HT-29 (cell line): ENCODE measurements around the gene DHX9. TPM values are rescaled to one million over a fixed set of nuclear protein-coding genes. Genes with fewer than 3 reads are reported as not detected.

Source experiments
- DNase-seq: peaks from one replicate; pipeline ENCODE4 v3.0.0-alpha.2; 2015; ENCODE audit warnings: low spot score
- total RNA-seq: library from RNA; depleted of rRNA; stranded (reverse); fragments of >200 nt; shearing (Covaris generic); gene quantifications from 2 replicates; pipeline ENCODE4 v1.2.3, GENCODE V29; 2014; rRNA removed

The DHX9 gene
- total RNA-seq: 115 and 131 TPM in 2 replicates

DNA sequence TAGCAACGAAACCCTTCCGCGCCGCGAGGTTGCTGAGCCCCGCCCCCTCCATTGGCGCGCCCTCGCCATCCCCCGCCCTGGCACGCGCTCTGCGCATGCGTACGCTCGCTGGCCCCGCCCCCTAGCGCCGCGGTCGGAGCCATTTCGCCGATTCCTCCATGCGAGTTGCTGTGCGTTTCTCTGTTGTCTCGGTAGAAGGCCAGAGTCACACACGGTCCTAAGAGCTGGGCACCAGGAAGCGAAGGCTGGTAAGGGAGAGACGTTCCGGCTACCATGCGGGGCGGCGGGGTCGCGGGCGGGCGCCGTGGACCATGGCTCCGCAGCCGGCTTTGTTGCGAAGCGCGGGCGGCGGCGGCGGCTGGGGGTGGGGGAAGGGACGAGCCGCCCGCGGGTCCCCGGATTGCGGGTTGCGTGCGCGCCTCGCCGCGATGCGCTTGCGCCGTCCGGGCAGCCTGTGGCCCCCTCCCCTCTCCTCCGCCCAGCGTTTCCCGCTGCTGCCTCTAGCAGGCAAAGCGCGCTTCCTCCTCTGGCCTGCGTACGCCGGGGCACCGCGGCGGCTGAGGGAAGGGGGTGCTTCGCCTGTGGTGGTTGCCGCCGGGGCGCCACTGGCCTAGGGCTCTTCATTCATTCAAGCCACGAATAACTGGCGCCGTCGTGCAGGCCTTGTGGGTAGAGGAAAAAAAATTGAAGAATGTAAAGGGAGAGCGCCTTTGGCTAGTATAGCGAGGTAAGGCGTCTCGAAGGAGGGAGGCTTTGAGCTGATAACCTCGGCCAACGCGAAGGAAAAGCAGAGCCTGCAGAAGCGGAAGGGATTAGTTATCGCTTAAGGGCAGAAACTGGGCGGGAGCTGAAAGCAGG, at the start of gene DHX9:
Gene DHX9 (plus strand): TSS at position 139 of the 858 bp plus-strand sequence. CDS start 3,220 bp downstream, outside the sequence.
- peak; percentile 93 for DNase-seq

DNA sequence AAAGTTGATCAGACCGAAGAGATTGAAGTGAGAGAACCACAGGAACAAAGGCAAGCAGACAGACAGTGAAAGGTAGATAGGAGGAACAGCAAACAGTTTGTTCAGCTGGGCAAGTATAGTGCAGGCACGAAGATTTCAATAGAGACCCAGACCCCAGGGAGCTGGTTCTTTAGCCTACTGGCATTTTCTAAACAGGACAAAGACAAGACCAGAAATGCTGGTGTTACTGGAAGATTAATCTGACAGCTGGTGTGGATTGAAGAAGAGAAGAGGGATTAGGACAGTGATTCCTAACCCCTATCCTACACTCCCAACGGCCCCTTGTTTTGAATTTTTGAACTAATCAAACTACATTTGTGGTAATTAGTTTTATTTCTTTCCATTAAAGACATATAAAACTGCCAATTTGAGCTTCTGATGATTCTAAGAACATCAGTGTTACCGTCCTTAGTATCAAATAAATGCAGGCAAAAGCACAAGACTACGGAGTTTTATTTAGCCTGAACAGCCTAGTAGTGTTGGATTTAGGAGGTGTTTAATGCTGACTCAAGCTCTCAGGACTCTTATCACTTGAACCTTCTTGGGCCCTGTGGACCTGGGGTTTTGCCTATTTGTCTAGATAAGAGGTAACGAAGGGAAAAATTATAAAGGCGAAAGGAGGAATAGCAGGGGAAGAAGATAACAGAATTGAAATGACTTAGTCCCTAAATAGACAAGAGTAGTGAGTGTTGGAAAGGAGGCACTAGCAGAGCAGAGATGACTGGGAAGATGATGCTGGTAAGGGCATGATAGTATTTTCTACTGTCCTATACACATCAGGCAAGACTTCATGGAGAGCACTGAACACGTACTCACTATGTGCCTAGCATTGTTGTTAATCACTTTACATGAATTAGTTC, 47.6 kb upstream of the DHX9 start:
- DNase-seq: no peak

DNA sequence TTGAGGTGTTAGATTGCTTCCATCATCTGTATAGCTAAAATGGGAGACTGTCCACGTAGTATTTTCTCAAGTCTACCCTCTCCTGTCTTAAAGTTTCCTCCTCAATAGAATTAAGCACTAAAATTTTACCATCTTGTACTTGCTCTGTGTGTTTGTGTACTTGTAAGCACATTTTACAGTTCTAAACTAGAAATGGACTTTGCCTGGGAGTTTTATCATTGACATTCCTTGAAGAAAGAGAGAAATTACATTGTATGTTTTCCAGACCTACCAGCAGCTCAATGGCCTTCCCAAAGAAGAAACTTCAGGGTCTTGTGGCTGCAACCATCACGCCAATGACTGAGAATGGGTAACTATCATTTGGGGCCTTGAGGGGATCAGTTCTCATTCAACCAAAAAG, 45.1 kb upstream of the DHX9 start:
- no peak for DNase-seq

DNA sequence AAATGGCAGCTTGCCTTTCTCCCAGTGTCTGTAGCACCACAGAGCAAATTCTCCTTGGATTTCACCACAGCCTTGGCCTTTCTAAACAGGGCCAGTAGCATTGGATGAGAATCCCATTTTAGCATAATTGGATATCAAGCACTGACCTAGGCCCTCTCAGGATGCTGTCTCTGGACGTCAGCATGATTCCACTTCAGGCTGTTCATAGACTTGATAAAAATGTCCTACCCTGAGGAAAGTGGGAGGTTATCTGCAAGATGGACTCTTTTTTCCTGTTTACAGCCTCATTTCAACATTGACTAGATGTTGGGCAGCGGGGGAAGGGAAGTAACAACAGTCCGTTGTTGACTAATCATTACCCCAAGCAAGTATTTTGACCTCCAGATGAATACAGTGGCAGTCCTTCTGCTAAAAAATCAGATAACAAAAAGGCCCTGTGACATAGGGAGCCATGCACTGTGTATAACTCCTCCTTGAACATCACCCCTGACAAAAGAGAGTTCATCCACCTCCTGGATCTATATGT, 44.4 kb upstream of the DHX9 start:
- DNase-seq: no peak

DNA sequence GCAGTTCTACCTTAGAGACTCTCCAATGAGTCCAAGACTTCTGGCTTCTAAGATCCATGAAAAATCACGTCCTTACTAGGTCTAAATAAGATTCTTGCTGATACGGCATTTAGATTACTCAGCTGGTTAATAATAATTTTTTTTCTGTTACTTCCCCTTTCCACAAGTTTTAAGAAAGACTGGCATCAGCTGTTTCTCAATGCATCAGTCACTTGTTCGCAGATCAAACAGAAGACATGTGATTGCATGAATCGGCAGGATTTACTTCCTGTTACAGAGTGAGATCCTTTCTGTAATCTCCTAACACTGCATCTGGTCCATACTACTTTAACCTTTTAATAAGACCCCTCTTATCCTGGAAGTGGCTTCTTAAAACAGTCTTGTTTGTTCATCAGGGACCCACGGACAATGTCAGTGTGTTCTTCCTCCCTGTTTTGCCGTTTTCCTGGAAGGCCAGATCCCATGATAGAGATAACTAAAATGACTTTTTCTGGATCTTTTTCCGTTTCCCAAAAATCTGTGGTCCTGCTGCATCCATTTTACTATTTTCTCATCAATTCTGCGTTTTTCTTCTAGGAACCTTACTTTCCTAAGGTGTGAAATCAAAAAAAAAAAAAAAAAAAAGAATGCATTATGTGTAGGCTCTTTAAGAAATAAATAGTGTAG, 43.5 kb upstream of the DHX9 start:
- DNase-seq: peak; percentile 28

DNA sequence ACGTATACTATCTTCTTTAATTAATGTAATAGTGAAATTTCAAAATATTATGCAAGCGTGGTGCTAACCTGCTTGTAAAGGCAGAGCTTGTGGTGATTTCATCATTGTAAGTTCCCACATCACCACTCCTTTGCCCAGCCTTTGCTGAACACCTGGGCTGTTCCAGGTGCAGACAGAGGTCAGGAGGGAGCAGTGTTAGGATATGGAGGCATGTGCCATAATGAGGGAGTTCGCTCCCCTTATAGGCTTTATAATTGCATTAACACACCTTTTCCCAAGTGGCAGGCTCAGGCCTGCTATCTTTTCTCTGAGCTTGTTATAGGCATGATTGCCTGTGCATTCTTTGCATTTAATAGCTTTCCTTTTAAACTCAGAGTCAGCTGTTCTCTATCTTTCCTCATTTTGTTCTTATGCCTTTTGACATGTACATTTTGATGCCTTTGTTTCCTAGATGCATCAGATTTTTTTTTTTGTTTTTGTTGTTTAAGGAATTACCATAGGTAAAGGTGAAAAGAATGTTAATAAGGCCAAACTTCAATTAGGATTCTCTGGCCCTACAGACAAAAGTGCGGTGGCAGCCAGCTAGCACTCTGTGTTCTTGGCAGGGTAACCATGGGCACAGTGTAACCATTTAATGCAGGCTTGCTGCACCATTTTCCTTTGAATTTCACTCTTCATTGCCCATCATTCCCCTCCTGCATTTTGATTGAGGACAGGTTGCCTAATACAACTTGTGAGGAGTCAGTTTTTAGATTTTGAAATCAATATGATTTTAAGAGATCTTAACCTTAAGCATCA, 36.9 kb upstream of the DHX9 start:
- no peak for DNase-seq

DNA sequence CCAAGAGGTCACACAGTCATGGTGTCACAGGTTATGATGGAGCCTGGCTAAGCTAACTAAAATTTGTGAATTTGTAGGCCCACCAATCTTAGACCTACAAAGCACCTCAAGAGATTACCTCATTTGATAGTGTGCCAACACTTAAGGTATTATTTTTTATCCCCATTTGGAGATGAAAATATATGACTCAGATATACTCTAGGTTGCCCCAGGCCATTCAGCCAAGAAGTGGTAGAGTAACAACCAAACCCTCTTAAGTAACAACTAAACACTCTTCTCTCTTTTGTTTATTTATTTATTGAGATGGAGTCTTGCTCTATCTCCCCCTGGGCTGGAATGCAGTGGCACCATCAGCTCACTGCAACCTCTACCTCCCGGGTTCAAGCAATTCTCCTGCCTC, 35.3 kb upstream of the DHX9 start:
- DNase-seq: no peak

DNA sequence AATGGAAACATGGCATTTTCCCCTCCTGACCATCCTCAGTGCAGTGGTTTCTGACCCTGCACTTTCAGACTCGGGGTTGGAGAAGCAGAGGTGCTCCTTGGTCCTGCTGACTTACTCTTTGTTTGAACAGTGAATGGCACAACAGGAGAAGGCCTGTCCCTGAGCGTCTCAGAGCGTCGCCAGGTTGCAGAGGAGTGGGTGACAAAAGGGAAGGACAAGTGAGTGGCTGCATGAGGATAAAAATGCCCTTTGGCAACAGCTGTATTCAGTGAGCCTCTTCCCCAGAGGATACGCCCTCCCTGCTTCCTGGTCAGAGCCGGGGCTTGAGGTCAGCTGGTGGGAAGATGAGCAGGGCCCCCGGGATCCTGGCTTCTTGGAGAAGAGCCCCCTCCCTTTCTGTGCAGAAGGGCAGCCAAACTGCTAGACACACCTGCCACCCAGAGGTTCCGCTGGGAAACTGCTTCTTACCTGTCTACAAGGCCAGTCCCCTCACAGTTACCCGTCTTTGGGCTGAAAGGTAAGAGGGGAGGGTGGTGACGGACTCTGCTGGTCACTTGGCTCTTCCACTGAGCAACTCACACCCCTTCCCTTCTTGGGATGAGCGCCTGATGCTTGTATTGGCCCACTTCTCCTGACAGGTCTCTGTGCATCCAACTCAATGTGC, 33.0 kb upstream of the DHX9 start:
- peak; percentile 18 for DNase-seq

DNA sequence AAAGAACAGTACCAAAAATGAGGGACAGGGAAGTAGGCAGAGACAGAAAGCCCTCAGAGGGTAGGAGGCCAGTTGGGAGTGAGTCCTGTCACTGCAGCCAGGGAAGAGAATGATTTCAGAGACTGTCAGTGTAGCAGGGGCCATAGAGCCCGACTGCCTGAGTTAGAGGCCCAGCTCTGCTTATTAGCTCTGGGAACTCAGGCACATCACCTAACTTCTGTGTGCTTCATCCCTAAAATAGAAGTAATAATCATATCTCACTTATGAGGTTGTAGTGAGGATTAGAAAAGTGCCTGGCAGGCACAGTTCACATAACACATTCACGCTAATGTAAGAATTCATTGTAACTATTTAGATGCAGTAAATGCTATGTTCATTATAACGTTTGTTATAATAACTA, 31.2 kb upstream of the DHX9 start:
- DNase-seq: no peak

DNA sequence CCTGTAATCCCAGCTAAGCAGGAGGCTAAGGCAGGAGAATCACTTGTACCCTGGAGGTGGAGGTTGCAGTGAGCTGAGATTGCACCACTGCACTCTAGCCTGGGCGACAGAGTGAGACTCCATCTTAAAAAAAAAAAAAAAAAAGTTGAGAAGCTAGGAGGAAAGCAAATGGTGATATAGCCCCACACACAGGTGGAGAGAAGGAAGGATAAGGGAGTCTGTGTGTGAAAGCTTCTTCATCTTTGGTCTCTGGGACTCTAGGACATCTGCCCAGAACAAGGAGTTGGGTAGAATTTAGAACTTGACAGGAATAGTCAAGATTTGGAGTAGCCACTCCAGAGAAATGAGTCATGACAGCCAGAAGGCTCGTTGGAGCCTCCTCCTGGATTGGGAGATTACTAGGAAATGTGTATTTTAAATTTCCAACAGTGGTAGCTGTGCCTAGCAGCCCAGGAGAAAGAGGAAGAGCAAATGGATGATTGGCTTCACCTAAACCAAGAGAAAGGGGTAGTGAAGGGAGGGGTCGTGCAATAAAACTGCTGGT, 29.7 kb upstream of the DHX9 start:
- DNase-seq: no peak

DNA sequence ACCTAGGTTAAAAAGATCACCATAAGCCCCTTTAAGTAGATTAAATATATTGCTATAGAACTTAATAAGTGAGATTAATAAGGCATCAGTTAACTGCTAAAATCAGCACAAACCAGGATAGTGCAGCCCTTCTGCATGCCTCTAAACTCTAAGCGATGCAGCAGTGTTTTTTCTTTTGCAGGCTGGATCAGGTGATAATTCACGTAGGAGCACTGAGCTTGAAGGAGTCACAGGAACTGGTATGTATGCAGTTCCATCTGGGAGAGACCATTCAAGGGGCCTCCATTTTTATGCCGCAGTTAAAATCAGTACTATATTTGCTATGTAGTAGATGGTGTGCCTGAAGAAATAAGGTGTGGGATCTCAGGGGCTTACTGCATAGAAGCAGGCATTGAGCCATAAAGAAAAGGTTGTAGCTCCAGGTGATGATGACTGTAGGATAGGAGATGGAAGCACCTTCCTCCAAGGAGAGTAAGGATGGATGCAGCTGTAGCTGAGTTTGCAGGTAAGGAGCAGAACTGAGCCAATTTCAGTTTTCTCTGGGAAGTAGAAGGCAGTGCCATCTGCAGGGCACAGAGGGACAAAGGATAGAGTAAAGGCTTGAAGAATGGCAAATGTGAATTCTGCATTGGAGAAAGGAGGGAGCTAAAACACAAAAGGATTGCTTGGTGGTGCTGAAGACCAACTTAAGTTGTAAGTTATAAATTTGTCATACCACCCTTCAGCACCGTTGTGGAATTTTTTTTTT, 27.0 kb upstream of the DHX9 start:
- no peak for DNase-seq

DNA sequence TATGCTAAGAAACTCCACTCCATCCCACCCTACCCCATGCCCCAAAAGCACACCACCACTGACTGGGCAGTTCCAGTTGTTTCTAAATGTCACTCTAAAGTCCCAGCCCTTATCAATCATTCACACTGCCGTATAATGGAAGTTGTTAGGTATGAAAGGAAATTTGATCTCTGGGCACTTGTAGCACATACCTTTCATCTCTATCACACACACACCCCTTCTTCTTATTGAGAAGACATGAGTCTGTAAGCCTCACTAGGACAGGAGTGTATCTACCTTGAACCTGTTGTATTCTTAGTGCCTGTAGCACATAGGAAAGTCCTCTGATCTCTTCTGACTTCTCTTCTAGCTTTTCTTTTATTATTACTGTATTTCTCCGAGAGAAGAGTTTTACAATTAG, 22.3 kb upstream of the DHX9 start:
- DNase-seq: no peak

DNA sequence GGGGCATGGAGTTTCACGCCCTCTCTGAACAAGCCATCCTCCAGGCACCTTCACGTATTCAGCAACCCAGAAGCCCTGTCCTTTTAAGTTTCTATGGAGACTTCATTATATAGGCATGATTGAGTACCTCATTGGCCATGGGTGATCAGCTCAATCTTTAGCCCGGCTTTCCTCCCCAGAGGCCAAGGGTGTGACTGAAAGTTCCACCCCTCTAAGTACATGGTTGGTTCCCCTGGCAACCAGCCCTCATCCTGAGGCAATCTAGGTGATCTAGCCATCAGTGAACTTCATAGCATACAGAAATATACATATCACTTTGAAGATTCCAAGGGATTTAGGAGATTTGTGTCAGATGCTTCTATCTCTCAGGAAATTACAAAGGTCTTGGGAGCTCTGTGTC, 21.3 kb upstream of the DHX9 start:
- DNase-seq: no peak

DNA sequence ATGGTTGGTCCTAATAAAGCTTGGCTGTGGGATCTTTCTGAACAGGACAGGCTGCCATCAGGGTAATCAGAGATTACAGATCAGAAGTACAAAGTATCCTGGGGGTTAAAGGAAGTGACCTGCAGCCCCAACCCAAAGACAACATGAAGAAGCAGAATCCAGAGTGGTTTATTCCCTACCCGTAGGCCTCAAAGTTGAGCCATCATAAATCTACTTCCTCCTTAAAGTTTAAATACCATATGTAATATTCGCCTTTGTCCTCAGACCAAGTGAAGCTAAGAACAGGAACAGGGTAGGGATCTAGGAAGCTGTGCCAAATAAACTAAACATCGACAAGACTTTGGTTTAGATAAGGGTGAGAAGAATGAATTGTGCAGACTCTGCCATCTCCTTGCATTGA, 15.9 kb upstream of the DHX9 start:
- no peak for DNase-seq

DNA sequence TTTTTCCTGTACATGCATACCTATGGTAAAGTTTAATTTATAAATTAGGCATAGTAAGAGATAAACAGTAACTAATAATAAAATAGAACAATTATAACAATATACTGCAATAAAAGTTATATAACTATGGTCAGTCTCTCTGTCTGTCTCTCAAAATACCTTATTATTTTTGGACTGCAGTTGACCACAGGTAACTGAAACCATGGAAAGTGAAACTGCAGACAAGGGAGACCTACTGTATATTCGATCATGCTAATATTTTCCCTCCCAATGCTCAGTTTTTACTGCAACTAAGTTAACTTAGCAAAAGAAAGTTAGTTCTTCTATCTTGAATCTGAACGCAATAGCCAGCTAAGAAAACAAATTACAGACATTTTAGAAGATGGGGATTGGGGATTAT, 12.3 kb upstream of the DHX9 start:
- no peak for DNase-seq

DNA sequence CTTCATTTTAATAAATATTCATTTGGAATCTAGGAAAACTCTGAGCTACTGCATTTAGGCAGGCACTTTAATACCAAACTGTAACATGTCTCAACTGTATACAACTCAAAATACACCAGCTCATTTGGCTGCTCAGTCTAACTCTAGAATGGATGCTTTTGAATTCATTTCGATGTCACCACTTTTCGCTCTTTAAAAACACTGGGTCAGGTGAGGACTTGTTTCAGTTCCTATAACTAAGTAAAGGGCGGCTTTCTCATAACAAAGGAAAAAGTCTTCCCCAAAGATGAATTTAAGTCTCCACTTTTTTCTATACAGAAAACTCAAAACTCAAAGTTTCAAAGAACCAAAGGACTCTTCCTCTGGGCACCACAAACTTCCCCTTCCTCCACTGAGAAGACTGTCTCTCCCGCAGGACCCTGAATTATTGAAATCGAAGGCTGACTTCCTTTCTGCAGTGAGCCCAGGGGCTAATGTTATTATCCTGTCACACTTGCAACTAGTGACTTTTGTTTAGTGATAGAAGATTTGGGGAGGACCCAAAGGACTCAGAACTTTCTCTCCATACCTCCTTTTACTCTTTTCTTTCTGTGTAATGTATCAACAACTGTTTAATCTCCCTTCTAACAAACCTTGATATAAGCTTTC, 9.7 kb upstream of the DHX9 start:
- no peak for DNase-seq

DNA sequence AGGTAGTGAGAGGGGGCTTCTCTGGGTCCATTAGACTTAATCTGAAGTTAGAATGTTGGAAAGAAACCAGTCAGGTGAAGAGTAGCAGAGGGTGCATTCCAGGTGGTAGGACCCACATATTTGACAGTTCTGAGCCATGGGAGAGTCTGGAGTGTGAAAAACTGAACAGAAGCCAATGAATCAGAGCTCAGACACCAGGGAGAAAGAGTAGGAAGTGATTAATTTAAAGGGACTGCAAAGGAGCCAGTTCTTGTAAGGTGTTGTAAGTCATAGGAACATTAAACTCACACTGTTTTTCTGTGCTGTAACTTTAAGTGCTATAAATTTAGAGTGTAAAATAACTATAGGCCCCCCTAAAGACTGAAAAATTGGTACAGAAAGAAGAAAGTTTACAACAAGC, 5.9 kb upstream of the DHX9 start:
- no peak for DNase-seq

DNA sequence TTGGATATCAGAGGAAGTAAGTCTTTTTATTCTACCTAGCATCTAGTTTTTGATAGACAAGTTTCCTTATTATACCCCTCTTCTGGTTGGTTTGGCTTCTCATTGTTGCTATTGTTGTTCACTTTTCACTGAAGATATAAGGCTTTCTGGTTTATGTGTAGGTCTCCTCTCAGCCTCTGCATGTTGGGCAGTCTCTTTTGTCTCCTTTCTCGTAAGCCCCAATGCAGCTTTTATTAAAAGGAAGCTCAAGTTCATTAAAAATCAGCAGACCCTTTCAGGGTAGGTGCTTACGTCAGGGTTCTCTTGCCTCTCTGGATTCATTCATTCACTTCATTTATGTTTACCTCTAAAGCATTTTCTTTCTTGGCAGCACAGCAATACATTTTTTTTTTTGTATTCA, 4.8 kb upstream of the DHX9 start:
- DNase-seq: no peak

DNA sequence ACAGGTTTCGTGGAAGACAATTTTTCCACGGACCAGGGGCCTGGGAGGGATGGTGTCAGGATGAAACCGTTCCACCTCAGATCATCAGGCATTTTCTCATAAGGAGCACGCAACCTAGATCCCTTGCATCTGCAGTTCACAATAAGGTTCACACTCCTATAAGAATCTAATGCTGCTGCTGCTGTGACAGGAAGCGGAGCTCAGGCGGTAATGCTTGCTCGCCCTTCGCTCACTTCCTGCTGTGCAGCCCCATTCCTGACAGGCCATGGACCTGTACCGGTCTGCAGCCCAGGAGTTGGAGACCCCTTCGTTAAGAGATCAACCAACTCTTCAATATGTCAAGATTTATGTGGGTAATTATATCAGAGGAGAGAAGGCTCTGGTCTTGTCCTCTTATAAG, 3.3 kb upstream of the DHX9 start:
- DNase-seq: no peak
